IgD-negative memory B cell (primary cell): ENCODE measurements around the gene STRBP. TPM values are rescaled to one million over a fixed set of nuclear protein-coding genes. Genes with fewer than 3 reads are reported as not detected.

Experiments used
- H3K27ac Mint-ChIP-seq, 3 donors: one replicate each; pipeline ENCODE4 v1.8.0; 2020 to 2022; ENCODE audit warnings: mild to moderate bottlenecking in 3 of 3, mixed read lengths in 3 of 3, moderate library complexity in 1 of 3
- H3K27me3 Mint-ChIP-seq: one replicate; pipeline ENCODE4 v1.8.0; 2021; ENCODE audit warnings: mixed read lengths
- H3K36me3 Mint-ChIP-seq: one replicate; pipeline ENCODE4 v1.8.0; 2020; ENCODE audit warnings: mild to moderate bottlenecking, mixed read lengths
- H3K4me1 Mint-ChIP-seq, 3 donors: one replicate each; pipeline ENCODE4 v1.8.0; 2020 to 2022; ENCODE audit warnings: mixed read lengths in 3 of 3, mild to moderate bottlenecking in 1 of 3
- H3K4me3 Mint-ChIP-seq, 4 donors: one replicate each; pipeline ENCODE4 v1.8.0; 2020 to 2022; ENCODE audit warnings: mild to moderate bottlenecking in 4 of 4, mixed read lengths in 4 of 4, moderate library complexity in 3 of 4
- H3K9me3 Mint-ChIP-seq, 3 donors: one replicate each; pipeline ENCODE4 v1.8.0; 2020 to 2021; ENCODE audit warnings: mixed read lengths in 3 of 3, mild to moderate bottlenecking in 1 of 3
- polyA plus RNA-seq: library from polyadenylated mRNA; unstranded; fragments of 300-500 nt; fragmentation: Illumina TruSeq; gene quantifications from one replicate; pipeline ENCODE4 v1.2.3, GENCODE V29; 2021

STRBP gene
- polyA plus RNA-seq, 1 donor from 2014 or later = 78.0 TPM

GRCh38 chr9:123131993-123132392 is 136.4 kb downstream of the STRBP start:
- H3K27ac Mint-ChIP-seq = no peak overlapping the region
- no peaks in the 10 kb centered on the region for H3K27me3 Mint-ChIP-seq
- peaks cover 5% of the 10 kb centered on the region for H3K36me3 Mint-ChIP-seq
- no peaks in the 10 kb centered on the region for H3K9me3 Mint-ChIP-seq
- no peak overlapping the region for H3K4me3 Mint-ChIP-seq
- H3K4me1 Mint-ChIP-seq = peaks cover 6 to 8% (median 7%) of the 10 kb centered on the region in 3 donors

DNA sequence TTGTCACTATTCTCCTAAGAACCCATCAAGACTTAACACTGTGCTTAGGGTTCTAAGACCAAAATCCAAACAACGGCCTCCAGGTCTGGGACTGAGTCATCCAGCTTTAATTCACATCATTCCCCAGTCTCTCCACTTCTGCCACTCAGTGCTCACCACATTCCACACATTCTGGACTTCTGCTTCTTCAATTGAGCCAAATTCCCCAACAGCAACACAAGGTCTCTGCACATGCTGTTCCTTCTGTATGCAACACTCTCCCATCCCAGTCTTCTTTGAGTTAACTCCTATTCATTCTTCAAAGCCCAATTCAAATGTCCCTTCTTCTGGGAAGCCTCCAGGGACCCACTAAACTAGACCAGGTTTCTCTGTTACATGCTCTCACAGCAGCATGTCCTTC is 137.1 kb downstream of the STRBP start:
- Mint-ChIP-seq H3K9me3 (no peaks in the 10 kb centered on the region), H3K4me3 (no peak overlapping the region), H3K36me3 (peaks cover 3% of the 10 kb centered on the region), H3K4me1 (peaks cover 5 to 6% (median 5%) of the 10 kb centered on the region in 3 donors), H3K27ac (no peak overlapping the region), H3K27me3 (no peaks in the 10 kb centered on the region)

DNA sequence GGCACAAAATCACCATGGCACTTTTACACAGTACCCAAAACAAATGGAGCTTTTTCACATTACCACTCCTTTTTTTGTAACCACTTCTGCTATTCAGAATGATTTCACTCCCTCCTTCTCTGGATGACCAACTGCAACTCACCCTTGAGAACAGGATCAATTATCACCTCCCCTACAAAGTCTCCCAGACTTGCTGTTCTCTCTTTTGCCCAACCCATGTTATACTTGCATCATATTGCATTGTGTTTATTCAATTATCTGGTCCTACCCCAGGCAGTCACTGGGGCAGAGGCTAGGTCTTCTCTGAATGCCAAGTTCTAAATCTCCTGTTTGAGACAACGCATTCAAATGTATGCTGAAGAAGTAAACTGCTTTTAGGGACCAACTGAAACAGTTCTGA is 139.0 kb downstream of the STRBP start:
- H3K36me3 Mint-ChIP-seq = peaks cover 3% of the 10 kb centered on the region
- H3K9me3 Mint-ChIP-seq = no peaks in the 10 kb centered on the region
- no peak overlapping the region for H3K4me3 Mint-ChIP-seq
- no peaks in the 10 kb centered on the region for H3K27me3 Mint-ChIP-seq
- peaks cover 6% of the 10 kb centered on the region in 3 donors for H3K4me1 Mint-ChIP-seq
- peak overlapping the region in 2 of 3 donors; percentile 48 to 84 for H3K27ac Mint-ChIP-seq

- Mint-ChIP-seq H3K9me3 (no peaks in the 10 kb centered on the region), H3K4me1 (peaks cover 6 to 10% (median 6%) of the 10 kb centered on the region in 3 donors), H3K4me3 (no peak overlapping the region), H3K27ac (peak overlapping the region in 1 of 3 donors; percentile 58), H3K36me3 (peaks cover 3% of the 10 kb centered on the region), H3K27me3 (no peaks in the 10 kb centered on the region)
Observed at GRCh38 chr9:123128591-123128990, 139.8 kb downstream of the STRBP start.

DNA sequence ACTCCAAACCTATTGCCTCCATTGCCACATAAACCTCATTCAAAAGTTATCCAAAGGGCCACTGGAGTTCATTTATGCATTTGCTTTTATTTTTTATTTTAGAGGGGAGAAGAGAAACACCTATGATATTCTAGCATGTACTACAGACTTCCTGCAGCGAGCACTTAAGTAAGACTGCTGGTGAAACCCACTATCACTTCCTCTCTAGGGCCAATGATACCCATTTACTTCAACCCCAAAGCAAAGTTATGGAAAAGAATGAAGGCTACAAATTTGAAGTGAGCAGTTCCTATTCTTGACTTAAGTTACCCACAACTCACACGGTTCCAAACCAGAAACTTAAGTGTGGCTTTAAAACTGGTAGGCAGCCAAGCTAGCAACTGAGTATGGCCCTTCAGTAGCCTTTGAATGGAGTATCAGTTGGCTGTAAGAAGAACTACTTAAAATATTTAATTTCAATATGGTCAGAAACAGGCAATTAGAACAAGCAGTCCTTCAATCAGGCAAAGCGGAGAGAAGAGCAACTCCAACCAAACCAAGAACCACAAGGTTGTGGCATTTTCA is 140.8 kb downstream of the STRBP start:
- Mint-ChIP-seq H3K27ac (peak overlapping the region in 1 of 3 donors; percentile 35), H3K4me1 (peaks cover 6 to 10% (median 6%) of the 10 kb centered on the region in 3 donors), H3K36me3 (peaks cover 3% of the 10 kb centered on the region), H3K27me3 (no peaks in the 10 kb centered on the region), H3K4me3 (no peak overlapping the region), H3K9me3 (no peaks in the 10 kb centered on the region)

GRCh38 chr9:123121457-123121856 is 146.9 kb downstream of the STRBP start:
- H3K27ac Mint-ChIP-seq = no peak overlapping the region
- no peaks in the 10 kb centered on the region for H3K27me3 Mint-ChIP-seq

DNA sequence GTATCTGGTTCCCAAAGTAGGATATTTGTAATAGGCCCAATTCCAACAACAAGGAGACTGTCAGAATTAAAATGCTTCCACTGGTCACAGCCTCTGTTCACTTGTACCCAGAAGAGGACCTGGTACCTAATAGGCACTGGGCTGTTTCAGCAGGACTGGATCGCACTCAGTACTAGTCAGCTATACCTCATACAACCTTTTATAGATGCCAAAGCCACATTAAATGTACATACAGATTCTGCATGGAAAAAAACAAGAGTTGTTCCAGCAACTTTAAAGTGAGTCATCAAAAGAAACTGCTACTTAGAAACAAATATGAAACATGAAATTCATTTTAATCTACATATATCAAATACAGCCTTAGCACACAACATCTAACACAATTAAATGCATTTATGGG is 147.4 kb downstream of the STRBP start:
- Mint-ChIP-seq H3K36me3 (peaks cover 1% of the 10 kb centered on the region), H3K27me3 (no peaks in the 10 kb centered on the region), H3K4me1 (peaks cover 5 to 11% (median 9%) of the 10 kb centered on the region in 3 donors), H3K4me3 (no peak overlapping the region), H3K9me3 (no peaks in the 10 kb centered on the region), H3K27ac (no peak overlapping the region)

More at GRCh38 chr9:123121457-123121856, 146.9 kb downstream of the STRBP start:
- Mint-ChIP-seq H3K4me1 (peaks cover 5 to 11% (median 8%) of the 10 kb centered on the region in 3 donors), H3K9me3 (no peaks in the 10 kb centered on the region), H3K4me3 (no peak overlapping the region), H3K36me3 (peaks cover 1% of the 10 kb centered on the region)

DNA sequence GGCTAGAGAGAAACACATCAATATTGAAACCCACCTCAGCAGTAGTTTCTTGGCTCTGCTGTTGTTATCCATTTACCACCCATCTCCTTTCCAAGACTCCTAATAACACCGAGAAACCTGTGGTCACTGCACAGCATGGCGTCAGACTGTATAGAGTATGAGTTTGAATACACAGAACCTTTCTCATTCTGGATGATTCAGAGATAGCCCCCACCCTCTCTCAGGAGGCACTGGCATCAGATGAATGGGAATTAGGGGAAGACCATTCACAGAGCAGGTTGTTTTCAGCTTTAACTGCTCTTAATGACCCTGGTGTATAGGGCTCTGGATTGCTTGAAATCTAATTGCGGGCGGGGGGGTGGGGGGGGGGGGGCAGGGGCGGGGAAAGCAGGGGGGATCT is 148.3 kb downstream of the STRBP start:
- Mint-ChIP-seq H3K27ac (peak overlapping the region; percentile 43 to 81 (median 50)), H3K36me3 (peaks cover 1% of the 10 kb centered on the region)

DNA sequence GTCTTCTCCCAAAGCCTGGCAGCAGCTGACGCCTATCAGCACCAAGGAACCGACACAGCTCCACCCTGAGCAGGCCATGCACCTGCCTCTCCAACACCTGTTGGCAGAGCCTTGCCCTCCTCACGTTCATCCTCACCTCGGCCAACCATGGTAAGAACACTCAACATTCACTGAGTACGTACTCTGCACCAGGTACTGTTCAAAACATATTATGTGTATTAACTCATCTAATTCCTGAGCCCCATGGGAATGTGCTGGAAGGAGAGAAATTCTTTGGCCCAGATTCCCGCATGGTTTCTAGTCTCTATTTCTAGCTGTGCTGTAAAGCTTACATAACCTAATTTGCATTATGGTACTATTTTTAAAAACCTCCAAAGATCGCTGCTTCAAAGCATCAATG is 148.8 kb downstream of the STRBP start:
- Mint-ChIP-seq H3K36me3 (peaks cover 1% of the 10 kb centered on the region), H3K27ac (peak overlapping the region; percentile 43 to 81 (median 50)), H3K4me1 (peaks cover 5 to 11% (median 9%) of the 10 kb centered on the region in 3 donors), H3K4me3 (no peak overlapping the region), H3K27me3 (no peaks in the 10 kb centered on the region), H3K9me3 (no peaks in the 10 kb centered on the region)

More for the DNA sequence above, 148.3 kb downstream of the STRBP start:
- peaks cover 5 to 11% (median 9%) of the 10 kb centered on the region in 3 donors for H3K4me1 Mint-ChIP-seq
- H3K27me3 Mint-ChIP-seq = no peaks in the 10 kb centered on the region
- H3K4me3 Mint-ChIP-seq = no peak overlapping the region
- no peaks in the 10 kb centered on the region for H3K9me3 Mint-ChIP-seq

GRCh38 chr9:123116036-123116435 is 152.3 kb downstream of the STRBP start:
- no peaks in the 10 kb centered on the region for H3K27me3 Mint-ChIP-seq
- peaks cover 5 to 11% (median 10%) of the 10 kb centered on the region in 3 donors for H3K4me1 Mint-ChIP-seq
- peak overlapping the region in 2 of 3 donors; percentile 62 to 90 for H3K27ac Mint-ChIP-seq
- H3K9me3 Mint-ChIP-seq = no peaks in the 10 kb centered on the region
- H3K4me3 Mint-ChIP-seq = no peak overlapping the region
- H3K36me3 Mint-ChIP-seq = no peaks in the 10 kb centered on the region

GRCh38 chr9:123115146-123115913 is 153.1 kb downstream of the STRBP start:
- no peak overlapping the region for H3K4me3 Mint-ChIP-seq
- no peaks in the 10 kb centered on the region for H3K36me3 Mint-ChIP-seq
- peaks cover 5 to 11% (median 9%) of the 10 kb centered on the region in 3 donors for H3K4me1 Mint-ChIP-seq
- H3K27ac Mint-ChIP-seq = peak overlapping the region; percentile 29 to 83 (median 41)
- H3K27me3 Mint-ChIP-seq = no peaks in the 10 kb centered on the region
- H3K9me3 Mint-ChIP-seq = no peaks in the 10 kb centered on the region

GRCh38 chr9:123113185-123113584 is 155.2 kb downstream of the STRBP start:
- Mint-ChIP-seq H3K4me3 (no peak overlapping the region), H3K36me3 (no peaks in the 10 kb centered on the region), H3K9me3 (no peaks in the 10 kb centered on the region), H3K27me3 (no peaks in the 10 kb centered on the region), H3K27ac (peak overlapping the region in 1 of 3 donors; percentile 76), H3K4me1 (peaks cover 0 to 5% (median 4%) of the 10 kb centered on the region in 3 donors)

DNA sequence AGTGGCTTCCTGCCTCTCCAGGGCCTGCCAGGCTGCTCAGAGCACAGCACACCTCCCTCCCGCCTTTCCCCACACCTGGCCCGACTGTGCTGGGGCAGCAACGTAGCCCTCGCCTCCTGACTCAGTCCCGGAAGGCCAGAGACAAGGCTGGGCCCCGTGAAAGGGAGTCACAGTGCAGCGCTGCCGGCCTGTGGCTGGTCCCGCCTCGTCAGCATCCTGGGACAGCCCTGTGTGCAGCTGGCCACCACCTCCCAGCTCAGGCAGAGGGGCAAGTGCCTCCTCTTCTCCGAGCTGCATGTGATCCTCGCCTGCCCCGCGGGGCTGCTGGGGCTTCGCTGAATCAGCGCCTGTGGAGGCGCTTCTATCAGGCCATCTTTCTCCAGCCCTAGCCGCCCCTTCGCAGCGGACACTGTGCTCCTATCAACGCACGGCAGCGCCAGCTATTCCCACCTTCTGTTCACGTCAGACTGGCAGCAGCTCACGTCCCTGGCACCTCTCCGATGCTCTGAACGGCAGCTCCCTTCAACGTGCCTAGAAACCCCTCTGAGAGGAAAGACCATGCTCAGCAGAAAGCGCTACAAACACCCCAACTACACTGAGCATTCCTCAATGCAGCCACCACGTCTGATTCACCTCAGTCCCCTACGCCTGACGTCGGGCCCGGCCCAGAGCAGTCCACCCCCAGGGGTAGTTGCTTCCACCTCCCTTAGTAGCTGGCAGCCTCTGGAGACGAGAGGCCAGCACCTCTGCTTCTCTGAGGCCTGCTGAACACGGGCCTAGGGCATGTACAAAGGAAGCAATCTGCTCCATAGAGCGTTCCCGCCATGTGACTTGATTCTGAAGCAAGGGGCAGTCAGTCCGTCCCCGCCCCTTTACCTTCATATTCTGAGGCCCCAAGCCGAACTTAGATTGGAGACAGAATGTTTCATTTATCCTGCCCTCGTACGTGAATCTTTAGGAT is 156.1 kb downstream of the STRBP start:
- Mint-ChIP-seq H3K27ac (peak overlapping the region; percentile 71 to 85 (median 76)), H3K9me3 (no peaks in the 10 kb centered on the region), H3K36me3 (no peaks in the 10 kb centered on the region), H3K4me3 (no peak overlapping the region), H3K4me1 (peaks cover 0 to 5% (median 4%) of the 10 kb centered on the region in 3 donors), H3K27me3 (no peaks in the 10 kb centered on the region)

GRCh38 chr9:123111427-123112014 is 156.9 kb downstream of the STRBP start:
- Mint-ChIP-seq H3K4me3 (no peak overlapping the region), H3K4me1 (peaks cover 0 to 5% (median 4%) of the 10 kb centered on the region in 3 donors), H3K27me3 (no peaks in the 10 kb centered on the region), H3K27ac (peak overlapping the region; percentile 49 to 85 (median 71)), H3K36me3 (no peaks in the 10 kb centered on the region), H3K9me3 (no peaks in the 10 kb centered on the region)
